AG09309 (cell line): ENCODE data around the gene PDE8B.

Source experiments
- DNase-seq: peaks from one replicate; pipeline ENCODE4 v3.0.0-alpha.2; 2010; ENCODE audit warnings: low read depth
- H3K4me3 ChIP-seq: 2 replicates; pipeline ENCODE4 v1.5.1; 2011; ENCODE audit warnings: mild to moderate bottlenecking, low read depth, low read length, moderate library complexity; ENCODE audit not compliant: control insufficient read depth
- TF ChIP-seq, protein P1 (sequence below): IDR thresholded peaks from 2 replicates; pipeline ENCODE4 v1.5.1; 2011; ENCODE audit warnings: mild to moderate bottlenecking, low read depth, low read length, inconsistent platforms; ENCODE audit not compliant: insufficient read depth, control insufficient read depth; ENCODE audit errors: missing control alignments

The PDE8B gene

GRCh38 chr5:77425420-77425819, 214.9 kb downstream of the PDE8B start:
- TF ChIP-seq, protein P1, sequence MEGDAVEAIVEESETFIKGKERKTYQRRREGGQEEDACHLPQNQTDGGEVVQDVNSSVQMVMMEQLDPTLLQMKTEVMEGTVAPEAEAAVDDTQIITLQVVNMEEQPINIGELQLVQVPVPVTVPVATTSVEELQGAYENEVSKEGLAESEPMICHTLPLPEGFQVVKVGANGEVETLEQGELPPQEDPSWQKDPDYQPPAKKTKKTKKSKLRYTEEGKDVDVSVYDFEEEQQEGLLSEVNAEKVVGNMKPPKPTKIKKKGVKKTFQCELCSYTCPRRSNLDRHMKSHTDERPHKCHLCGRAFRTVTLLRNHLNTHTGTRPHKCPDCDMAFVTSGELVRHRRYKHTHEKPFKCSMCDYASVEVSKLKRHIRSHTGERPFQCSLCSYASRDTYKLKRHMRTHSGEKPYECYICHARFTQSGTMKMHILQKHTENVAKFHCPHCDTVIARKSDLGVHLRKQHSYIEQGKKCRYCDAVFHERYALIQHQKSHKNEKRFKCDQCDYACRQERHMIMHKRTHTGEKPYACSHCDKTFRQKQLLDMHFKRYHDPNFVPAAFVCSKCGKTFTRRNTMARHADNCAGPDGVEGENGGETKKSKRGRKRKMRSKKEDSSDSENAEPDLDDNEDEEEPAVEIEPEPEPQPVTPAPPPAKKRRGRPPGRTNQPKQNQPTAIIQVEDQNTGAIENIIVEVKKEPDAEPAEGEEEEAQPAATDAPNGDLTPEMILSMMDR = no peak
- DNase-seq = no peak
- H3K4me3 ChIP-seq = no peak overlapping the region

- H3K4me3 ChIP-seq = no peak overlapping the region
- TF ChIP-seq, protein P1 = no peak
- DNase-seq = no peak
Measured at GRCh38 chr5:77425998-77426659, 215.6 kb downstream of the PDE8B start.

DNA sequence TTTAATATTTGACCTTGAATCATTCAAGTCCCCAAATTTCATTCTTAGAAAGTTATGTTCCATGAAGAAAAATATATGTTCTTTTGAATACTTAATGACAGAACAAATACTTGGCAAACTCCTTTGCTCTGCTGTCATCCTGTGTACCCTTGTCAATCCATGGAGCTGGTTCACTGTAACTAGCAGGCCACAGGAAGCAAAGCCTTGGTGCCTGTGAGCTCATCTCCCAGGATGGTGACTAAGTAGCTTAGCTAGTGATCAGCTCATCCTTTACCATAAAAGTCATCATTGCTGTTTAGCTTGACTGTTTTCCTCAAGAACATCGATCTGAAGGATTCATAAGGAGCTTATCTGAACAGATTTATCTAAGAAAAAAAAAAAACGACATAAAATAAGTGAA, 216.2 kb downstream of the PDE8B start:
- no peak for DNase-seq
- no peak overlapping the region for H3K4me3 ChIP-seq
- TF ChIP-seq, protein P1 = no peak

DNA sequence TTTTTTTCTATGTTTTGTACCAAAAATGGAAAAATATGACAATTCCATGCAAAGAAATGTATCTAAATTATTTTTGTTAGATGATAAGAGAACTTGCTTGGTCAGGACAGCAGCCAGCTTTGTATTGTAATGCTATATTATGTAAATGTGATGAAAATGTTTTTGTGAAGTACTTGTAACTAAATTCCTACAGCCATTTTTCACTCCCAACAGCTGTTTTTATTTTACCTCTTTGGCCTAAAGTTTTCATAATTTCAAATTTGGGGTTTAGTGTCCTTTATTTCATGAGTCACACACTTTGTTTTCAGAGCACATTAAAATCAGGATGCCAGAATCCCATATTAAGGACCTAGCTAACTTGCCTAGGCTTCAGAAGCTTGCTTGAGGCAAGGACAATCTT, 217.5 kb downstream of the PDE8B start:
- TF ChIP-seq, protein P1 = no peak
- peak; percentile 32 for DNase-seq
- no peak overlapping the region for H3K4me3 ChIP-seq

GRCh38 chr5:77428526-77428925, 218.0 kb downstream of the PDE8B start:
- TF ChIP-seq, protein P1 = no peak
- no peak for DNase-seq

GRCh38 chr5:77430726-77431125, 220.2 kb downstream of the PDE8B start:
- no peak overlapping the region for H3K4me3 ChIP-seq
- TF ChIP-seq, protein P1 = no peak
- DNase-seq = peak; percentile 48

More at GRCh38 chr5:77428526-77428925, 218.0 kb downstream of the PDE8B start:
- no peak overlapping the region for H3K4me3 ChIP-seq
